Neural progenitor cell (in vitro differentiated cells): ENCODE data around the gene KCTD13. TPM values are rescaled to one million over a fixed set of nuclear protein-coding genes. Genes with fewer than 3 reads are reported as not detected.

Experiments
- DNase-seq: peaks from one replicate; pipeline ENCODE4 v3.0.0-alpha.2; 2016; ENCODE audit warnings: low spot score
- H2AFZ ChIP-seq: fragments of 200-600 bp; sonication (generic); replicated peaks from 2 replicates; pipeline ENCODE4 v1.6.1; 2016; ENCODE audit warnings: antibody characterized with exemption
- H3F3A ChIP-seq: fragments of 200-600 bp; sonication (generic); 2 replicates; pipeline ENCODE4 v1.6.1; 2016; ENCODE audit warnings: antibody characterized with exemption, low read depth
- H3K27ac ChIP-seq: fragments of 200-600 bp; sonication (generic); 2 replicates; pipeline ENCODE4 v1.5.1; 2016; ENCODE audit warnings: mild to moderate bottlenecking
- H3K27me3 ChIP-seq: fragments of 200-600 bp; sonication (generic); 2 replicates; pipeline ENCODE4 v1.6.1; 2016; ENCODE audit warnings: mild to moderate bottlenecking, moderate library complexity
- H3K36me3 ChIP-seq: fragments of 200-600 bp; sonication (generic); 2 replicates; pipeline ENCODE4 v1.5.1; 2016
- H3K4me1 ChIP-seq: fragments of 200-600 bp; sonication (generic); 2 replicates; pipeline ENCODE4 v1.6.1; 2016; ENCODE audit warnings: mixed run types
- H3K4me2 ChIP-seq: fragments of 200-600 bp; sonication (generic); 2 replicates; pipeline ENCODE4 v1.6.1; 2016
- H3K4me3 ChIP-seq: fragments of 200-600 bp; sonication (generic); 2 replicates; pipeline ENCODE4 v1.5.1; 2016
- H3K79me2 ChIP-seq: fragments of 200-600 bp; sonication (generic); 2 replicates; pipeline ENCODE4 v1.6.1; 2016; ENCODE audit warnings: low read depth
- H3K9ac ChIP-seq: fragments of 200-600 bp; sonication (generic); 2 replicates; pipeline ENCODE4 v1.6.1; 2016
- H3K9me3 ChIP-seq: fragments of 200-600 bp; sonication (generic); 2 replicates; pipeline ENCODE4 v1.5.1; 2016; ENCODE audit warnings: low read depth
- H4K20me1 ChIP-seq: fragments of 200-600 bp; sonication (generic); 2 replicates; pipeline ENCODE4 v1.6.1; 2016; ENCODE audit warnings: low read depth
- H3K27ac Mint-ChIP-seq: 3 replicates; pipeline ENCODE4 v1.8.0; 2021; ENCODE audit warnings: mixed read lengths
- H3K27me3 Mint-ChIP-seq: 2 replicates; pipeline ENCODE4 v1.8.0; 2022; ENCODE audit warnings: low read depth, mild to moderate bottlenecking, inconsistent platforms, moderate library complexity, mixed read lengths; ENCODE audit not compliant: insufficient read depth
- H3K36me3 Mint-ChIP-seq: 3 replicates; pipeline ENCODE4 v1.8.0; 2021; ENCODE audit warnings: mixed read lengths
- H3K4me1 Mint-ChIP-seq: 3 replicates; pipeline ENCODE4 v1.8.0; 2021; ENCODE audit warnings: mixed read lengths
- H3K4me3 Mint-ChIP-seq: 3 replicates; pipeline ENCODE4 v1.8.0; 2021; ENCODE audit warnings: mild to moderate bottlenecking, moderate library complexity, mixed read lengths
- H3K9me3 Mint-ChIP-seq: 3 replicates; pipeline ENCODE4 v1.8.0; 2020; ENCODE audit warnings: mixed read lengths
- CTCF ChIP-seq: fragments of 200-600 bp; sonication (generic); IDR thresholded peaks from 2 replicates; pipeline ENCODE4 v1.5.1; 2017; ENCODE audit warnings: antibody characterized with exemption, mild to moderate bottlenecking
- EZH2 ChIP-seq: fragments of 200-600 bp; sonication (generic); IDR thresholded peaks from 2 replicates; pipeline ENCODE4 v1.6.1; 2017; ENCODE audit warnings: antibody characterized with exemption, mild to moderate bottlenecking, moderate library complexity
- EZH2phosphoT487 ChIP-seq: fragments of 200-600 bp; sonication (generic); IDR thresholded peaks from 2 replicates; pipeline ENCODE4 v1.6.1; 2017; ENCODE audit warnings: antibody characterized with exemption
- total RNA-seq: library from RNA; depleted of rRNA; stranded (reverse); fragments of >200 nt; gene quantifications from 2 replicates; pipeline ENCODE4 v1.2.3, GENCODE V29; 2015; ENCODE audit warnings: low replicate concordance

The KCTD13 gene
- total RNA-seq, 1 donor from 2014 or later, result 3.9 TPM

GRCh38 chr16:29907973-29908372, 18.1 kb downstream of the KCTD13 start:
- Mint-ChIP-seq H3K4me3 (no peak overlapping the region), H3K36me3 (no peaks in the 10 kb centered on the region), H3K4me1 (peaks cover 3% of the 10 kb centered on the region), H3K27ac (no peak overlapping the region), H3K9me3 (no peaks in the 10 kb centered on the region), H3K27me3 (peaks cover 5% of the 10 kb centered on the region)
- no peaks in the 10 kb centered on the region for H3K9me3 ChIP-seq
- no peaks in the 10 kb centered on the region for H3K79me2 ChIP-seq
- no peak for DNase-seq
- H4K20me1 ChIP-seq, result no peaks in the 10 kb centered on the region
- no peak for TF ChIP-seq EZH2
- no peaks in the 10 kb centered on the region for H3K4me1 ChIP-seq
- H3K4me2 ChIP-seq, result no peak overlapping the region
- H3F3A ChIP-seq, result peaks cover 11% of the 10 kb centered on the region
- no peak overlapping the region for H2AFZ ChIP-seq
- H3K36me3 ChIP-seq, result no peaks in the 10 kb centered on the region
- H3K9ac ChIP-seq, result no peak overlapping the region
- H3K27ac ChIP-seq, result no peak overlapping the region
- no peak overlapping the region for H3K4me3 ChIP-seq
- no peaks in the 10 kb centered on the region for H3K27me3 ChIP-seq

GRCh38 chr16:29906520-29907244, 19.3 kb downstream of the KCTD13 start:
- Histone ChIP-seq H3K9ac (no peak overlapping the region), H3K4me1 (no peaks in the 10 kb centered on the region), H3K27me3 (no peaks in the 10 kb centered on the region), H2AFZ (no peak overlapping the region), H3K4me2 (no peak overlapping the region), H3K36me3 (no peaks in the 10 kb centered on the region), H3K9me3 (no peaks in the 10 kb centered on the region), H3K27ac (no peak overlapping the region), H3F3A (peaks cover 11% of the 10 kb centered on the region), H3K79me2 (no peaks in the 10 kb centered on the region), H3K4me3 (no peak overlapping the region), H4K20me1 (no peaks in the 10 kb centered on the region)
- H3K4me3 Mint-ChIP-seq, result no peak overlapping the region
- no peaks in the 10 kb centered on the region for H3K4me1 Mint-ChIP-seq
- H3K9me3 Mint-ChIP-seq, result no peaks in the 10 kb centered on the region
- DNase-seq, result no peak
- no peaks in the 10 kb centered on the region for H3K36me3 Mint-ChIP-seq
- H3K27ac Mint-ChIP-seq, result peak overlapping the region; percentile 76
- peaks cover 10% of the 10 kb centered on the region for H3K27me3 Mint-ChIP-seq
- TF ChIP-seq EZH2 (no peak), CTCF (no peak), EZH2phosphoT487 (no peak)

- Histone ChIP-seq H3F3A (peaks cover 12% of the 10 kb centered on the region), H3K36me3 (no peaks in the 10 kb centered on the region), H3K4me1 (no peaks in the 10 kb centered on the region), H3K9ac (no peak overlapping the region), H3K27me3 (peaks cover 10% of the 10 kb centered on the region), H2AFZ (no peak overlapping the region), H3K4me2 (no peak overlapping the region), H3K4me3 (no peak overlapping the region), H3K79me2 (no peaks in the 10 kb centered on the region), H3K9me3 (no peaks in the 10 kb centered on the region), H4K20me1 (no peaks in the 10 kb centered on the region), H3K27ac (no peak overlapping the region)
- Mint-ChIP-seq H3K36me3 (no peaks in the 10 kb centered on the region), H3K27ac (no peak overlapping the region), H3K4me1 (peaks cover under 1% of the 10 kb centered on the region), H3K9me3 (no peaks in the 10 kb centered on the region), H3K27me3 (peaks cover 13% of the 10 kb centered on the region), H3K4me3 (no peak overlapping the region)
- no peak for TF ChIP-seq EZH2phosphoT487
- TF ChIP-seq EZH2, result no peak
- no peak for TF ChIP-seq CTCF
- no peak for DNase-seq
These were observed 20.4 kb downstream of the KCTD13 start for GRCh38 chr16:29905668-29906067.

GRCh38 chr16:29904947-29905346, 21.1 kb downstream of the KCTD13 start:
- Mint-ChIP-seq H3K4me1 (peaks cover 4% of the 10 kb centered on the region), H3K27me3 (peaks cover 16% of the 10 kb centered on the region), H3K36me3 (no peaks in the 10 kb centered on the region), H3K9me3 (no peaks in the 10 kb centered on the region), H3K27ac (no peak overlapping the region), H3K4me3 (no peak overlapping the region)
- Histone ChIP-seq H4K20me1 (no peaks in the 10 kb centered on the region), H3K9ac (no peak overlapping the region), H3K9me3 (no peaks in the 10 kb centered on the region), H3F3A (peaks cover 18% of the 10 kb centered on the region), H3K36me3 (no peaks in the 10 kb centered on the region), H3K4me3 (no peak overlapping the region), H2AFZ (no peak overlapping the region), H3K27ac (no peak overlapping the region), H3K4me2 (no peak overlapping the region), H3K27me3 (peaks cover 12% of the 10 kb centered on the region), H3K4me1 (no peaks in the 10 kb centered on the region), H3K79me2 (no peaks in the 10 kb centered on the region)
- TF ChIP-seq EZH2, result no peak
- TF ChIP-seq EZH2phosphoT487, result no peak
- TF ChIP-seq CTCF, result no peak
- DNase-seq, result no peak
